Neural cell (in vitro differentiated cells): ENCODE measurements around the gene CLEC3B.

Source experiments
- CTCF ChIP-seq: fragments of 450-650 bp; IDR thresholded peaks from 2 replicates; pipeline ENCODE4 v1.5.1; 2014; ENCODE audit warnings: antibody characterized with exemption, mild to moderate bottlenecking, moderate library complexity; ENCODE audit not compliant: poor library complexity, severe bottlenecking
- EP300 ChIP-seq: fragments of 450-650 bp; conservative IDR thresholded peaks from 2 replicates; pipeline ENCODE4 v1.6.1; 2014; ENCODE audit warnings: antibody characterized with exemption, mild to moderate bottlenecking, moderate library complexity; ENCODE audit not compliant: poor library complexity, severe bottlenecking
- EZH2 ChIP-seq: fragments of 200-600, 300-800 bp; shearing (Covaris generic), sonication (generic); IDR thresholded peaks from 2 replicates; pipeline ENCODE4 v1.6.1; 2014; ENCODE audit warnings: antibody characterized with exemption, low read length, borderline replicate concordance, mild to moderate bottlenecking; ENCODE audit not compliant: insufficient read depth, poor library complexity, severe bottlenecking
- POLR2AphosphoS5 ChIP-seq: IDR thresholded peaks from 2 replicates; pipeline ENCODE4 v1.6.1; 2012
- SMC3 ChIP-seq: fragments of 450-650 bp; conservative IDR thresholded peaks from 2 replicates; pipeline ENCODE4 v1.6.1; 2014; ENCODE audit warnings: antibody characterized with exemption, mild to moderate bottlenecking, moderate library complexity; ENCODE audit not compliant: poor library complexity
- TAF1 ChIP-seq: IDR thresholded peaks from 2 replicates; pipeline ENCODE4 v1.6.1; 2012; ENCODE audit warnings: low read depth

GRCh38 chr3:45012577-45012976 is 13.5 kb upstream of the CLEC3B start:
- TF ChIP-seq CTCF = no peak
- peak; percentile 48 for TF ChIP-seq EP300
- no peak for TF ChIP-seq POLR2AphosphoS5
- TF ChIP-seq EZH2 = no peak
- TF ChIP-seq SMC3 = no peak
- no peak for TF ChIP-seq TAF1
